Measurements from ENCODE around the gene RGS18. TPM values are rescaled to one million over a fixed set of nuclear protein-coding genes. Genes with fewer than 3 reads are reported as not detected.
"Not testable (repeated sequence)": the region's sequence is repeated elsewhere in the genome, so short reads cannot be mapped to it uniquely, and the experiment has no call there.

Gene RGS18
- total and polyA plus RNA-seq, 2 donors (not counting 1 experiment from before 2014, with no cell fraction given): 0.09 TPM; not detected in 1

DNA sequence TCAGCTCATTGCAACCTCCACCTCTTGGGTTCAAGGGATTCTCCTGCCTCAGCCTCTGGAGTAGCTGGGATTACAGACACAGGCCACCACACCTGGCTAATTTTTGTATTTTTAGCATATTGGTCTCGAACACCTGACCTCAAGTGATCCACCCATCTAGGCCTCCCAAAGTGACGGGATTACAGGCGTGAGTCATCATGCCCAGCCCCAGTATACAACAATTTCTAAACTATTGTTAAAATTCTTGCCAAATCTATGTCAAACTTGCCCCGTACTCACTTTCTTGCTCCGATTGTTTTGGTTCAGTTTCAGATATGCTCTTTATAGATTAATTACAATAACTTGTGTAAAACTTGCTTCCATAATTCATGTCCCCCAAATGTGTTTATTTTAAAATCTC lies 4.1 kb downstream of the RGS18 start:
- H4K20me1 ChIP-seq (ENCODE audit: control insufficient read depth, insufficient read depth, low read length, poor library complexity, severe bottlenecking): no peaks in the 10 kb centered on the region
- no peaks in the 10 kb centered on the region for H3K27me3 ChIP-seq (replicated peaks in 1 of 4; ENCODE audit: control extremely low read depth in 1 of 4, control insufficient read depth in 3 of 4, insufficient read depth in 4 of 4, low read length in 3 of 4)
- Mint-ChIP-seq H3K27ac (no peak overlapping the region), H3K9me3 (ENCODE audit: insufficient read depth) (peaks cover 2% of the 10 kb centered on the region), H3K4me1 (no peaks in the 10 kb centered on the region), H3K4me3 (no peak overlapping the region), H3K27me3 (no peaks in the 10 kb centered on the region)
- 89% methylated on average over 3 of the region's 5 CpGs for WGBS (ENCODE audit: insufficient coverage)
- H3K4me2 ChIP-seq (replicated peaks; ENCODE audit: low read depth, low read length, poor library complexity, severe bottlenecking): no peak overlapping the region
- ATAC-seq (ENCODE audit: low read depth) (no peak), DNase-seq (no peak)
- intact Hi-C loops (cut with micrococcal nuclease): no loop called here
- no peaks in the 10 kb centered on the region for H3K36me3 ChIP-seq (replicated peaks in 1 of 2; ENCODE audit: control extremely low read depth in 1 of 2, control insufficient read depth in 1 of 2, extremely low read depth in 1 of 2, insufficient read depth in 2 of 2, low read length in 1 of 2)
- H2AFZ ChIP-seq (ENCODE audit: insufficient read depth, low read depth, low read length, poor library complexity, severe bottlenecking): no peak overlapping the region
- no peak overlapping the region for H3K4me3 ChIP-seq (ENCODE audit: control extremely low read depth in 1 of 5, extremely low read depth in 1 of 5, insufficient read depth in 1 of 5, low read depth in 2 of 5, low read length in 4 of 5)
- CTCF ChIA-PET: no interaction called here
- H3K27ac ChIP-seq (ENCODE audit: low read length in 2 of 2): no peak overlapping the region
- TF ChIP-seq, protein P1, sequence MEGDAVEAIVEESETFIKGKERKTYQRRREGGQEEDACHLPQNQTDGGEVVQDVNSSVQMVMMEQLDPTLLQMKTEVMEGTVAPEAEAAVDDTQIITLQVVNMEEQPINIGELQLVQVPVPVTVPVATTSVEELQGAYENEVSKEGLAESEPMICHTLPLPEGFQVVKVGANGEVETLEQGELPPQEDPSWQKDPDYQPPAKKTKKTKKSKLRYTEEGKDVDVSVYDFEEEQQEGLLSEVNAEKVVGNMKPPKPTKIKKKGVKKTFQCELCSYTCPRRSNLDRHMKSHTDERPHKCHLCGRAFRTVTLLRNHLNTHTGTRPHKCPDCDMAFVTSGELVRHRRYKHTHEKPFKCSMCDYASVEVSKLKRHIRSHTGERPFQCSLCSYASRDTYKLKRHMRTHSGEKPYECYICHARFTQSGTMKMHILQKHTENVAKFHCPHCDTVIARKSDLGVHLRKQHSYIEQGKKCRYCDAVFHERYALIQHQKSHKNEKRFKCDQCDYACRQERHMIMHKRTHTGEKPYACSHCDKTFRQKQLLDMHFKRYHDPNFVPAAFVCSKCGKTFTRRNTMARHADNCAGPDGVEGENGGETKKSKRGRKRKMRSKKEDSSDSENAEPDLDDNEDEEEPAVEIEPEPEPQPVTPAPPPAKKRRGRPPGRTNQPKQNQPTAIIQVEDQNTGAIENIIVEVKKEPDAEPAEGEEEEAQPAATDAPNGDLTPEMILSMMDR (IDR thresholded peaks at IDR 0.05): no peak
- TF ChIP-seq EZH2 (IDR thresholded peaks at IDR 0.05; ENCODE audit: borderline replicate concordance, insufficient read depth, low read depth, low read length, poor library complexity, severe bottlenecking): no peak
- POLR2A ChIA-PET: no interaction called here
- H3K9ac ChIP-seq (ENCODE audit: low read length): no peak overlapping the region
- no peaks in the 10 kb centered on the region for H3K4me1 ChIP-seq (ENCODE audit: control insufficient read depth in 2 of 2, insufficient read depth in 2 of 2, low read length in 2 of 2)
- no peaks in the 10 kb centered on the region for H3K79me2 ChIP-seq (ENCODE audit: control insufficient read depth, insufficient read depth, low read length)
- peaks cover 0 to 4% (median 0%) of the 10 kb centered on the region in 3 donors for H3K9me3 ChIP-seq (ENCODE audit: control extremely low read depth in 1 of 3, control insufficient read depth in 2 of 3, insufficient read depth in 1 of 3, low read length in 2 of 3)

DNA sequence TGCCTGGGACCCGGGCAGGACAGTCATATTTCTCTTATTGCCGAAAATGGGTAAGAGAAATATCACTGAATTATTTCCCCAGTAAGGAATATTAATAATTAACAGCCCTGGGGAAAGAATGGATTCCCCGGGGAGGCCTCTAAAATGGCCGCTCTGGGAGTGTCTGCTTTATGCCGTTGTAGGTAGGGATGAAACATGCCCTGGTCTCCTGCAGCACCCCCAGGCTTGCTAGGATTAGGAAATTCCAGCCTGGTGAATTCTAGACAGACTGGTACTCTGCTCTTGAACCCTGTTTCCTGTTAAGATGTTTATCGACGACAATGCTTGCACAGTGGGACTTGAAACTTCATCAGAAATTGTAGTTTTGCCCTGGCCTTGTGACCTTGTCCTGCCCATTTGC lies 6.7 kb downstream of the RGS18 start:
- intact Hi-C loops (cut with micrococcal nuclease); H3K27me3 Mint-ChIP-seq; H3K9ac ChIP-seq (ENCODE audit: low read length); CTCF ChIA-PET; H2AFZ ChIP-seq (ENCODE audit: insufficient read depth, low read depth, low read length, poor library complexity, severe bottlenecking); POLR2A ChIA-PET; ATAC-seq (ENCODE audit: low read depth); H4K20me1 ChIP-seq (ENCODE audit: control insufficient read depth, insufficient read depth, low read length, poor library complexity, severe bottlenecking); DNase-seq; H3K4me1 ChIP-seq (ENCODE audit: control insufficient read depth in 2 of 2, insufficient read depth in 2 of 2, low read length in 2 of 2); H3K9me3 ChIP-seq (ENCODE audit: control extremely low read depth in 1 of 3, control insufficient read depth in 2 of 3, insufficient read depth in 1 of 3, low read length in 2 of 3); H3K27ac ChIP-seq (ENCODE audit: low read length in 2 of 2); H3K4me3 ChIP-seq (ENCODE audit: control extremely low read depth in 1 of 5, extremely low read depth in 1 of 5, insufficient read depth in 1 of 5, low read depth in 2 of 5, low read length in 4 of 5); H3K9me3 Mint-ChIP-seq (ENCODE audit: insufficient read depth); H3K79me2 ChIP-seq (ENCODE audit: control insufficient read depth, insufficient read depth, low read length); H3K27ac Mint-ChIP-seq; H3K27me3 ChIP-seq (replicated peaks in 1 of 4; ENCODE audit: control extremely low read depth in 1 of 4, control insufficient read depth in 3 of 4, insufficient read depth in 4 of 4, low read length in 3 of 4); H3K4me2 ChIP-seq (replicated peaks; ENCODE audit: low read depth, low read length, poor library complexity, severe bottlenecking); H3K36me3 ChIP-seq (replicated peaks in 1 of 2; ENCODE audit: control extremely low read depth in 1 of 2, control insufficient read depth in 1 of 2, extremely low read depth in 1 of 2, insufficient read depth in 2 of 2, low read length in 1 of 2); H3K4me1 Mint-ChIP-seq; H3K4me3 Mint-ChIP-seq: not testable (repeated sequence)
- 75% methylated on average over 5 of the region's 7 CpGs for WGBS (ENCODE audit: insufficient coverage)

Data from B cell (primary cell).